Activated naive CD4-positive, alpha-beta T cell treated with anti-CD3 and anti-CD28 coated beads for 36 hours (primary cell): ENCODE data around the gene GNAQ. TPM values are rescaled to one million over a fixed set of nuclear protein-coding genes. Genes with fewer than 3 reads are reported as not detected.

Source experiments
- CTCF ChIA-PET: fragments of 350-600 bp; sonication (Branson Sonifier 250); formaldehyde crosslinking; loops from one replicate; lab custom pipeline; 2021; ENCODE audit warnings: antibody characterized with exemption; lab: Charles Lee
- DNase-seq: peaks from one replicate; pipeline ENCODE4 v3.0.0-alpha.2; 2020
- H3K27ac Mint-ChIP-seq: one replicate; pipeline ENCODE4 v1.8.0; 2021; ENCODE audit warnings: mild to moderate bottlenecking, mixed read lengths
- H3K27me3 Mint-ChIP-seq: one replicate; pipeline ENCODE4 v1.8.0; 2021; ENCODE audit warnings: low read depth, mixed read lengths
- H3K36me3 Mint-ChIP-seq: one replicate; pipeline ENCODE4 v1.8.0; 2021; ENCODE audit warnings: low read depth, mixed read lengths
- H3K4me1 Mint-ChIP-seq: one replicate; pipeline ENCODE4 v1.8.0; 2021; ENCODE audit warnings: low read depth, mixed read lengths
- H3K4me3 Mint-ChIP-seq: one replicate; pipeline ENCODE4 v1.8.0; 2021; ENCODE audit warnings: mild to moderate bottlenecking, moderate library complexity, mixed read lengths
- H3K9me3 Mint-ChIP-seq: one replicate; pipeline ENCODE4 v1.8.0; 2021; ENCODE audit warnings: mixed read lengths
- intact Hi-C: fragments of 100-400 bp; cut with micrococcal nuclease; formaldehyde crosslinking; loops from one replicate; pipeline ENCODE4 v1.15.1; 2023
- total RNA-seq, 2 experiments: library from RNA; stranded (reverse); gene quantifications; one replicate each; pipeline ENCODE4 v1.2.3, GENCODE V29; 2021

The GNAQ gene
- total RNA-seq, 2 experiments from 2014 or later = 22.4 to 22.7 TPM

- no peak for DNase-seq
- no peak overlapping the region for H3K27ac Mint-ChIP-seq
- CTCF ChIA-PET = interaction anchor here (1.0 to 2.5 kb wide), 3 partner anchors 11 to 589 kb away, joined by 3 to 18 read pairs (median 5); no protein-coding TSS in a partner anchor
- no peaks in the 10 kb centered on the region for H3K4me1 Mint-ChIP-seq
- H3K36me3 Mint-ChIP-seq = no peaks in the 10 kb centered on the region
- H3K4me3 Mint-ChIP-seq = no peak overlapping the region
- H3K27me3 Mint-ChIP-seq = no peaks in the 10 kb centered on the region
- intact Hi-C loops = no loop called here
- no peaks in the 10 kb centered on the region for H3K9me3 Mint-ChIP-seq
Measured at GRCh38 chr9:78046112-78046511, 14.5 kb upstream of the GNAQ start.

GRCh38 chr9:78044886-78045285, 13.3 kb upstream of the GNAQ start:
- no peaks in the 10 kb centered on the region for H3K27me3 Mint-ChIP-seq
- H3K4me1 Mint-ChIP-seq = no peaks in the 10 kb centered on the region
- intact Hi-C loops = no loop called here
- no peaks in the 10 kb centered on the region for H3K36me3 Mint-ChIP-seq
- H3K4me3 Mint-ChIP-seq = no peak overlapping the region
- H3K27ac Mint-ChIP-seq = no peak overlapping the region
- no peaks in the 10 kb centered on the region for H3K9me3 Mint-ChIP-seq
- DNase-seq = no peak
- CTCF ChIA-PET = interaction anchor here (1.1 to 2.5 kb wide), 3 partner anchors 10 to 587 kb away, joined by 3 to 18 read pairs (median 4); no protein-coding TSS in a partner anchor

- no peak for DNase-seq
- CTCF ChIA-PET = interaction anchor here (1.1 to 2.5 kb wide), 3 partner anchors 9 to 587 kb away, joined by 3 to 18 read pairs (median 4); no protein-coding TSS in a partner anchor
- Mint-ChIP-seq H3K9me3 (no peaks in the 10 kb centered on the region), H3K36me3 (no peaks in the 10 kb centered on the region), H3K27ac (no peak overlapping the region), H3K4me3 (no peak overlapping the region), H3K27me3 (no peaks in the 10 kb centered on the region), H3K4me1 (no peaks in the 10 kb centered on the region)
- intact Hi-C loops = no loop called here
Measured at GRCh38 chr9:78044189-78044588, 12.6 kb upstream of the GNAQ start.

GRCh38 chr9:78041971-78042370, 10.4 kb upstream of the GNAQ start:
- Mint-ChIP-seq H3K36me3 (no peaks in the 10 kb centered on the region), H3K4me1 (no peaks in the 10 kb centered on the region), H3K4me3 (no peak overlapping the region), H3K27me3 (no peaks in the 10 kb centered on the region), H3K27ac (no peak overlapping the region), H3K9me3 (no peaks in the 10 kb centered on the region)
- intact Hi-C loops = no loop called here
- CTCF ChIA-PET = interaction anchor here (0.5 to 1.6 kb wide), 5 partner anchors 66 to 588 kb away, joined by 3 to 6 read pairs (median 5); no protein-coding TSS in a partner anchor
- DNase-seq = no peak

- no peaks in the 10 kb centered on the region for H3K27me3 Mint-ChIP-seq
- intact Hi-C loops = no loop called here
- H3K27ac Mint-ChIP-seq = no peak overlapping the region
- H3K4me1 Mint-ChIP-seq = no peaks in the 10 kb centered on the region
- no peaks in the 10 kb centered on the region for H3K36me3 Mint-ChIP-seq
- DNase-seq = no peak
- no peaks in the 10 kb centered on the region for H3K9me3 Mint-ChIP-seq
- CTCF ChIA-PET = no interaction called here
- no peak overlapping the region for H3K4me3 Mint-ChIP-seq
Measured at GRCh38 chr9:78040726-78041125, 9.1 kb upstream of the GNAQ start.

GRCh38 chr9:78038620-78039300, 7.1 kb upstream of the GNAQ start:
- intact Hi-C loops = loop anchor here (5.0 kb wide), 1 partner anchor 376 kb away; no protein-coding TSS in a partner anchor
- CTCF ChIA-PET = interaction anchor here (1.0 to 1.5 kb wide), 2 partner anchors 14 to 61 kb away, joined by 4 to 5 read pairs; no protein-coding TSS in a partner anchor
- Mint-ChIP-seq H3K27ac (no peak overlapping the region), H3K4me3 (no peak overlapping the region), H3K27me3 (no peaks in the 10 kb centered on the region), H3K36me3 (no peaks in the 10 kb centered on the region), H3K9me3 (no peaks in the 10 kb centered on the region), H3K4me1 (peaks cover 15% of the 10 kb centered on the region)
- DNase-seq = no peak

- Mint-ChIP-seq H3K36me3 (no peaks in the 10 kb centered on the region), H3K4me1 (peaks cover 28% of the 10 kb centered on the region), H3K9me3 (no peaks in the 10 kb centered on the region), H3K4me3 (peak overlapping the region; percentile 34), H3K27ac (no peak overlapping the region), H3K27me3 (no peaks in the 10 kb centered on the region)
- DNase-seq = peak; percentile 69
- intact Hi-C loops = loop anchor here (1.0 to 5.0 kb wide), 12 partner anchors 35 to 602 kb away; partner anchors contain the start of gene GNA14
- CTCF ChIA-PET = interaction anchor here (0.5 to 6.5 kb wide), 62 partner anchors 10 to 1358 kb away, joined by 3 to 85 read pairs (median 4); partner anchors contain the start of gene GNA14
Measured at GRCh38 chr9:78035383-78035993, 3.9 kb upstream of the GNAQ start.

GRCh38 chr9:78033870-78034269, 2.3 kb upstream of the GNAQ start:
- peaks cover 38% of the 10 kb centered on the region for H3K4me1 Mint-ChIP-seq
- intact Hi-C loops = loop anchor here (1.0 to 5.0 kb wide), 10 partner anchors 85 to 1538 kb away; partner anchors contain the start of genes CEP78, GNA14, PSAT1 and TLE4
- H3K36me3 Mint-ChIP-seq = no peaks in the 10 kb centered on the region
- no peak for DNase-seq
- CTCF ChIA-PET = interaction anchor here (0.7 to 6.5 kb wide), 9 partner anchors 12 to 577 kb away, joined by 3 to 85 read pairs (median 16); no protein-coding TSS in a partner anchor
- H3K4me3 Mint-ChIP-seq = no peak overlapping the region
- H3K9me3 Mint-ChIP-seq = no peaks in the 10 kb centered on the region
- no peaks in the 10 kb centered on the region for H3K27me3 Mint-ChIP-seq
- no peak overlapping the region for H3K27ac Mint-ChIP-seq

GRCh38 chr9:78032730-78033457, 1.3 kb upstream of the GNAQ start:
- Mint-ChIP-seq H3K27ac (peak overlapping the region; percentile 79), H3K4me1 (peaks cover 43% of the 10 kb centered on the region), H3K4me3 (peak overlapping the region; percentile 85), H3K9me3 (no peaks in the 10 kb centered on the region), H3K36me3 (no peaks in the 10 kb centered on the region), H3K27me3 (no peaks in the 10 kb centered on the region)
- intact Hi-C loops = loop anchor here (1.0 to 5.0 kb wide), 7 partner anchors 86 to 1539 kb away; partner anchors contain the start of genes CEP78, PSAT1, TLE4 and VPS13A
- CTCF ChIA-PET = interaction anchor here (0.7 to 6.5 kb wide), 4 partner anchors 11 to 191 kb away, joined by 3 to 85 read pairs (median 14); no protein-coding TSS in a partner anchor
- DNase-seq = peak; percentile 33

- Mint-ChIP-seq H3K36me3 (no peaks in the 10 kb centered on the region), H3K27me3 (no peaks in the 10 kb centered on the region), H3K4me3 (peak overlapping the region; percentile 86), H3K4me1 (peaks cover 49% of the 10 kb centered on the region), H3K27ac (peak overlapping the region; percentile 92), H3K9me3 (no peaks in the 10 kb centered on the region)
- DNase-seq = peak; percentile 79
- intact Hi-C loops = loop anchor here (2.0 to 5.0 kb wide), 6 partner anchors 205 to 1540 kb away; partner anchors contain the start of genes CEP78, PSAT1, TLE4 and VPS13A
- CTCF ChIA-PET = interaction anchor here (0.9 to 6.5 kb wide), 3 partner anchors 10 to 88 kb away, joined by 3 to 85 read pairs (median 4); no protein-coding TSS in a partner anchor
Measured at GRCh38 chr9:78031893-78032729, 500 bp upstream of the GNAQ start.
